Keratinocyte (primary cell): Measurements from ENCODE around the gene VEGFB. TPM values are rescaled to one million over a fixed set of nuclear protein-coding genes. Genes with fewer than 3 reads are reported as not detected.

Source experiments
- DNase-seq: peaks from one replicate; pipeline ENCODE4 v3.0.0-alpha.2; 2011; ENCODE audit warnings: low read depth, missing footprints, low spot score
- FAIRE-seq: peaks from 2 replicates; lab custom pipeline; 2011; peaks lifted over from hg19 to GRCh38; lab: Jason Lieb, UNC
- H2AFZ ChIP-seq: 2 replicates; pipeline ENCODE4 v1.6.0; 2012; ENCODE audit warnings: low read length, control low read depth, inconsistent platforms; ENCODE audit not compliant: control insufficient read depth
- H3K27ac ChIP-seq: 2 replicates; pipeline ENCODE4 v1.5.1; 2011; ENCODE audit warnings: low read length; ENCODE audit not compliant: control insufficient read depth, insufficient read depth
- H3K27me3 ChIP-seq: 3 replicates; pipeline ENCODE4 v1.6.0; 2011; ENCODE audit warnings: low read length; ENCODE audit not compliant: control insufficient read depth, insufficient read depth; ENCODE audit errors: extremely low read depth
- H3K36me3 ChIP-seq, 2 experiments: 2 replicates in 1 of 2; 3 replicates in 1 of 2; pipeline ENCODE4 v1.5.1; 2011; ENCODE audit warnings: low read length in 2 of 2, mild to moderate bottlenecking in 1 of 2; ENCODE audit not compliant: control insufficient read depth in 2 of 2, insufficient read depth in 2 of 2; ENCODE audit errors: extremely low read depth in 1 of 2
- H3K4me1 ChIP-seq: 3 replicates; pipeline ENCODE4 v1.5.1; 2011; ENCODE audit warnings: low read length; ENCODE audit not compliant: control insufficient read depth, insufficient read depth; ENCODE audit errors: extremely low read depth
- H3K4me2 ChIP-seq: 3 replicates; pipeline ENCODE4 v1.6.0; 2011; ENCODE audit warnings: low read depth, low read length; ENCODE audit not compliant: control insufficient read depth, insufficient read depth; ENCODE audit errors: extremely low read depth
- H3K4me3 ChIP-seq, 3 experiments: fragments of 200-600 bp in 1 of 3; sonication (generic) in 1 of 3; 2 replicates in 2 of 3; 3 replicates in 1 of 3; pipeline ENCODE4 v1.5.1; 2011 to 2016; ENCODE audit warnings: low read length in 3 of 3, mild to moderate bottlenecking in 3 of 3, control low read depth in 2 of 3, inconsistent platforms in 1 of 3, low read depth in 1 of 3, mixed read lengths in 1 of 3, mixed run types in 1 of 3, moderate library complexity in 1 of 3; ENCODE audit not compliant: control insufficient read depth in 2 of 3, insufficient read depth in 2 of 3; ENCODE audit errors: extremely low read depth in 1 of 3
- H3K79me2 ChIP-seq: 2 replicates; pipeline ENCODE4 v1.6.0; 2012; ENCODE audit warnings: low read length; ENCODE audit not compliant: control insufficient read depth, insufficient read depth
- H3K9ac ChIP-seq: 3 replicates; pipeline ENCODE4 v1.6.0; 2011; ENCODE audit warnings: low read length; ENCODE audit not compliant: control insufficient read depth, insufficient read depth; ENCODE audit errors: extremely low read depth
- H3K9me1 ChIP-seq: 3 replicates; pipeline ENCODE4 v1.6.0; 2011; ENCODE audit warnings: low read length; ENCODE audit not compliant: control insufficient read depth, insufficient read depth; ENCODE audit errors: extremely low read depth
- H3K9me3 ChIP-seq: 2 replicates; pipeline ENCODE4 v1.5.1; 2012; ENCODE audit warnings: low read depth, low read length; ENCODE audit not compliant: control insufficient read depth
- H4K20me1 ChIP-seq: 3 replicates; pipeline ENCODE4 v1.6.0; 2011; ENCODE audit warnings: low read length; ENCODE audit not compliant: control insufficient read depth, insufficient read depth; ENCODE audit errors: extremely low read depth
- CTCF ChIP-seq, 3 experiments: IDR thresholded peaks in 1 of 3; conservative IDR thresholded peaks in 1 of 3; optimal IDR thresholded peaks in 1 of 3; 2 replicates in 2 of 3; 3 replicates in 1 of 3; pipeline versions ENCODE3 to v1.5.1; 2011; ENCODE audit warnings: low read length in 3 of 3, mild to moderate bottlenecking in 3 of 3, moderate library complexity in 2 of 3, control low read depth in 1 of 3, inconsistent platforms in 1 of 3; ENCODE audit not compliant: insufficient read depth in 2 of 3; ENCODE audit errors: extremely low read depth in 1 of 3
- EZH2 ChIP-seq: IDR thresholded peaks from one replicate; pipeline ENCODE4 v1.6.1; 2012; ENCODE audit warnings: inconsistent platforms, mild to moderate bottlenecking, low read length, moderate library complexity
- dilution Hi-C: fragments of 300-500 bp; cut with MboI; formaldehyde crosslinking; loops from one replicate; pipeline ENCODE4 v1.7.0; 2020; ENCODE audit warnings: low sequenced_read_pairs; ENCODE audit not compliant: extremely low pct_ligation_motif_present
- polyA plus RNA-seq, 5 experiments: library from polyadenylated mRNA; depleted of rRNA in 3 of 5; stranded (reverse) in 3 of 5; stranded (forward) in 1 of 5; unstranded in 1 of 5; fragments of >200 nt; gene quantifications; 1 replicate in 1 of 5; 2 replicates in 3 of 5; 3 replicates in 1 of 5; pipeline versions ENCODE4 v1.2.1 to v1.2.3, GENCODE V29; 2011 to 2012; ENCODE audit warnings: missing spikeins in 2 of 5, low read depth in 1 of 5, low replicate concordance in 1 of 5

Gene VEGFB
- polyA plus RNA-seq, 1 donor (not counting 4 experiments of a cell fraction or from before 2014, with no cell fraction given): 10.0 TPM

DNA sequence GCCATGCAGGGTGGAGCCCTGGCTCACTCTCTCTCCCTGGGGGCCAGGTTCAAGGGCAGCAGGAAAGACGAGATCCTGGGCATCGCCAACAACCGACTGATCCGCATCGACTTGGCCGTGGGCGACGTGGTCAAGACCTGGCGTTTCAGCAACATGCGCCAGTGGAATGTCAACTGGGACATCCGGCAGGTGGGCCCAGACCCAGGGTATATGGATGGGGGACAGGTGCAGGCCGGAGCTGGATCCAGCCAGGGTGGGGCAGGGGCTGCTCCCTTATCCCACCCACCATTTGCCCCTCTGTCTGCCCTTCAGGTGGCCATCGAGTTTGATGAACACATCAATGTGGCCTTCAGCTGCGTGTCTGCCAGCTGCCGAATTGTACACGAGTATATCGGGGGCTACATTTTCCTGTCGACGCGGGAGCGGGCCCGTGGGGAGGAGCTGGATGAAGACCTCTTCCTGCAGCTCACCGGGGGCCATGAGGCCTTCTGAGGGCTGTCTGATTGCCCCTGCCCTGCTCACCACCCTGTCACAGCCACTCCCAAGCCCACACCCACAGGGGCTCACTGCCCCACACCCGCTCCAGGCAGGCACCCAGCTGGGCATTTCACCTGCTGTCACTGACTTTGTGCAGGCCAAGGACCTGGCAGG lies 11.3 kb upstream of the VEGFB start:
- FAIRE-seq (no peak), DNase-seq (no peak)
- Histone ChIP-seq H2AFZ (no peak overlapping the region), H3K9me1 (no peaks in the 10 kb centered on the region), H3K4me2 (no peak overlapping the region), H4K20me1 (no peaks in the 10 kb centered on the region), H3K4me3 (no peak overlapping the region), H3K4me1 (peaks cover 29% of the 10 kb centered on the region), H3K27me3 (no peaks in the 10 kb centered on the region), H3K9me3 (no peaks in the 10 kb centered on the region), H3K79me2 (peaks cover 18% of the 10 kb centered on the region), H3K36me3 (peaks cover 2 to 4% of the 10 kb centered on the region in 2 experiments), H3K27ac (no peak overlapping the region), H3K9ac (no peak overlapping the region)
- dilution Hi-C loops: no loop called here
- no peak for TF ChIP-seq EZH2
- TF ChIP-seq CTCF (optimal IDR thresholded peaks at IDR 0.05 in 1 of 3, IDR thresholded peaks at IDR 0.05 in 1 of 3, conservative IDR thresholded peaks at IDR 0.05 in 1 of 3; ENCODE audit: extremely low read depth in 1 of 3, insufficient read depth in 2 of 3, low read length in 3 of 3): no peak

DNA sequence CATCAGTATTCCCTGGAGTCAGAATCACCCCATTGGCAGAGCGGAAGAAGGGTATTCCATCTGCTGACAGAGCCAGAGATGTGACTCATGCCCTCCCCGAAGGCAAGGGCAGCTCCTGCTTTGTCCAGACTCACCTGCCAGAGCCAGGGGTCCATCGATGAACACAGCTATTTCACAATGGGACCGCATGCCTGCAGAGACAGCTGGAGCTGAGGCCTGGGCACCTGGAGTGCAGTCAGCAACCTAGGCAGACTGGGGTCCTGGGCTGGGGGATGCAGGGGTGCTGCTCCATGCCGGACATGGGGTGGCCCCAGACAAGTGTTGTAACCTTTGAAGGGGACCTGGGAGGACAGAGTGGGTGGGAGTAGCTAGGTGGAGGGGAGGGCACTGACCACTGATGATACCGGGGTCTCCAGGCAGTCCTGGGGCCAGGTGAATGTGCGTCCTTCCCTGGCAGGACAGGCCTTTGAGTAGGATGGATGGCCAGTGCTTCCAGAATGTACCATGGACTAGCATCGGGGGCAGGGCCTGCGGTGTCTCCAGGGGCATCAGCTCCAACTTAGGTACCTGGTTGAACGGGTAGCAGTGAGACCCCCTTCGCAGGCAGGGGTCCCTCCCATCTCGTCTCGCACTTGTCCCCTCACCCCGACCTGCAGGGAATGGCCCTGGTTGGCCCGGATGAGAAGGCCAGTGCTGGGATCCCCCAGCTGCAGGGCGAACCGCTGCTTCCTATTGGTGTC lies 10.1 kb upstream of the VEGFB start:
- no peaks in the 10 kb centered on the region for H3K9me1 ChIP-seq
- H4K20me1 ChIP-seq: no peaks in the 10 kb centered on the region
- DNase-seq (no peak), FAIRE-seq (no peak)
- dilution Hi-C loops: no loop called here
- H3K27ac ChIP-seq: no peak overlapping the region
- TF ChIP-seq CTCF (optimal IDR thresholded peaks at IDR 0.05 in 1 of 3, IDR thresholded peaks at IDR 0.05 in 1 of 3, conservative IDR thresholded peaks at IDR 0.05 in 1 of 3; ENCODE audit: extremely low read depth in 1 of 3, insufficient read depth in 2 of 3, low read length in 3 of 3) (no peak), EZH2 (no peak)
- no peaks in the 10 kb centered on the region for H3K9me3 ChIP-seq
- H3K4me1 ChIP-seq: peaks cover 29% of the 10 kb centered on the region
- H2AFZ ChIP-seq: no peak overlapping the region
- no peaks in the 10 kb centered on the region for H3K27me3 ChIP-seq
- H3K36me3 ChIP-seq: peaks cover 2 to 4% of the 10 kb centered on the region in 2 experiments
- H3K9ac ChIP-seq: no peak overlapping the region
- H3K79me2 ChIP-seq: peaks cover 18% of the 10 kb centered on the region
- H3K4me3 ChIP-seq: no peak overlapping the region
- H3K4me2 ChIP-seq: peak overlapping the region; percentile 27
